H9 (cell line): ENCODE measurements around the gene POLR2J. TPM values are rescaled to one million over a fixed set of nuclear protein-coding genes. Genes with fewer than 3 reads are reported as not detected.
"Not testable (repeated sequence)": the region's sequence is repeated elsewhere in the genome, so short reads cannot be mapped to it uniquely, and the experiment has no call there.

Experiments used
- DNase-seq: peaks from one replicate; pipeline ENCODE4 v3.0.0-alpha.2; 2017
- H2AFZ ChIP-seq: one replicate; pipeline ENCODE4 v1.6.1; 2013; ENCODE audit warnings: mild to moderate bottlenecking, low read length, control low read depth, moderate library complexity
- H2AK5ac ChIP-seq: 2 replicates; pipeline ENCODE4 v1.6.1; 2013; ENCODE audit warnings: low read length, control low read depth, mixed read lengths; ENCODE audit not compliant: insufficient read length
- H2BK120ac ChIP-seq: one replicate; pipeline ENCODE4 v1.6.1; 2013; ENCODE audit warnings: low read depth, mild to moderate bottlenecking, low read length, control low read depth, inconsistent platforms; ENCODE audit not compliant: poor library complexity, severe bottlenecking
- H2BK12ac ChIP-seq: 2 replicates; pipeline ENCODE4 v1.6.1; 2013; ENCODE audit warnings: low read length, control low read depth, mixed read lengths, low read depth; ENCODE audit not compliant: insufficient read length
- H2BK15ac ChIP-seq: 2 replicates; pipeline ENCODE4 v1.6.1; 2013; ENCODE audit warnings: low read depth, low read length, control low read depth
- H2BK20ac ChIP-seq: one replicate; pipeline ENCODE4 v1.6.1; 2013; ENCODE audit warnings: low read depth, mild to moderate bottlenecking, low read length, control low read depth, inconsistent platforms; ENCODE audit not compliant: poor library complexity, severe bottlenecking
- H2BK5ac ChIP-seq: 2 replicates; pipeline ENCODE4 v1.6.1; 2013; ENCODE audit warnings: low read length, control low read depth, mixed read lengths; ENCODE audit not compliant: insufficient read length
- H3K14ac ChIP-seq: 2 replicates; pipeline ENCODE4 v1.6.1; 2013; ENCODE audit warnings: low read length, control low read depth; ENCODE audit not compliant: insufficient read depth
- H3K18ac ChIP-seq: 2 replicates; pipeline ENCODE4 v1.6.1; 2013; ENCODE audit warnings: low read depth, mild to moderate bottlenecking, mixed read lengths, low read length, control low read depth; ENCODE audit not compliant: insufficient read length
- H3K23ac ChIP-seq: 2 replicates; pipeline ENCODE4 v1.6.1; 2013; ENCODE audit warnings: low read length, control low read depth, mixed read lengths, low read depth; ENCODE audit not compliant: insufficient read length
- H3K23me2 ChIP-seq: 2 replicates; pipeline ENCODE4 v1.6.1; 2013; ENCODE audit warnings: low read depth, mild to moderate bottlenecking, mixed read lengths, low read length, control low read depth; ENCODE audit not compliant: insufficient read length, poor library complexity, severe bottlenecking
- H3K27ac ChIP-seq: 2 replicates; pipeline ENCODE4 v1.5.1; 2013; ENCODE audit warnings: low read length, control low read depth, mixed read lengths, low read depth; ENCODE audit not compliant: insufficient read length
- H3K27me3 ChIP-seq: 2 replicates; pipeline ENCODE4 v1.6.1; 2013; ENCODE audit warnings: low read length, control low read depth, inconsistent platforms; ENCODE audit not compliant: insufficient read depth
- H3K4ac ChIP-seq: 2 replicates; pipeline ENCODE4 v1.6.1; 2013; ENCODE audit warnings: low read depth, mild to moderate bottlenecking, control low read depth, inconsistent platforms, low read length, moderate library complexity
- H3K4me1 ChIP-seq: 2 replicates; pipeline ENCODE4 v1.6.1; 2013; ENCODE audit warnings: low read length, control low read depth, inconsistent platforms; ENCODE audit not compliant: insufficient read depth
- H3K4me2 ChIP-seq: 2 replicates; pipeline ENCODE4 v1.6.1; 2013; ENCODE audit warnings: low read length, control low read depth, mixed read lengths; ENCODE audit not compliant: insufficient read length, insufficient read depth
- H3K56ac ChIP-seq: 2 replicates; pipeline ENCODE4 v1.6.1; 2013; ENCODE audit warnings: low read depth, mild to moderate bottlenecking, mixed read lengths, low read length, control low read depth; ENCODE audit not compliant: insufficient read length
- H3K79me1 ChIP-seq: 2 replicates; pipeline ENCODE4 v1.6.1; 2013; ENCODE audit warnings: low read depth, mild to moderate bottlenecking, moderate library complexity, low read length, control low read depth, inconsistent platforms; ENCODE audit not compliant: insufficient read depth, poor library complexity, severe bottlenecking
- H3K79me2 ChIP-seq: 2 replicates; pipeline ENCODE4 v1.6.1; 2013; ENCODE audit warnings: low read length, control low read depth, inconsistent platforms; ENCODE audit not compliant: insufficient read depth
- H3K9ac ChIP-seq: 2 replicates; pipeline ENCODE4 v1.6.1; 2013; ENCODE audit warnings: low read length, control low read depth, mixed read lengths; ENCODE audit not compliant: insufficient read length; ENCODE audit errors: extremely low read depth
- H3K9me3 ChIP-seq: one replicate; pipeline ENCODE4 v1.6.1; 2013; ENCODE audit warnings: low read depth, low read length, inconsistent platforms; ENCODE audit not compliant: control insufficient read depth
- H3T11ph ChIP-seq: one replicate; pipeline ENCODE4 v1.6.1; 2013; ENCODE audit warnings: mild to moderate bottlenecking, low read length, control low read depth, inconsistent platforms
- H4K20me1 ChIP-seq: one replicate; pipeline ENCODE4 v1.6.1; 2013; ENCODE audit not compliant: control insufficient read depth, insufficient read length, insufficient read depth
- H4K5ac ChIP-seq: 2 replicates; pipeline ENCODE4 v1.6.1; 2013; ENCODE audit warnings: low read depth, mild to moderate bottlenecking, mixed read lengths, low read length, control low read depth; ENCODE audit not compliant: insufficient read length
- H4K8ac ChIP-seq: replicated peaks from 2 replicates; pipeline ENCODE4 v1.6.1; 2013; ENCODE audit warnings: low read length, control low read depth, mixed read lengths, low read depth; ENCODE audit not compliant: insufficient read length
- H4K91ac ChIP-seq: 2 replicates; pipeline ENCODE4 v1.6.1; 2013; ENCODE audit warnings: low read depth, mild to moderate bottlenecking, moderate library complexity, mixed read lengths, low read length, control low read depth; ENCODE audit not compliant: insufficient read length
- H3K27ac Mint-ChIP-seq, 3 experiments: 2 replicates in 2 of 3; 3 replicates in 1 of 3; pipeline ENCODE4 v1.8.0; 2020 to 2021; ENCODE audit warnings: mixed read lengths in 3 of 3, mild to moderate bottlenecking in 1 of 3, moderate library complexity in 1 of 3
- H3K27me3 Mint-ChIP-seq: 2 replicates; pipeline ENCODE4 v1.8.0; 2021; ENCODE audit warnings: low read depth, mild to moderate bottlenecking, moderate library complexity, mixed read lengths
- H3K36me3 Mint-ChIP-seq, 3 experiments: 2 replicates in 2 of 3; 3 replicates in 1 of 3; pipeline ENCODE4 v1.8.0; 2020 to 2021; ENCODE audit warnings: low read depth in 3 of 3, mixed read lengths in 3 of 3; ENCODE audit not compliant: insufficient read depth in 1 of 3
- H3K4me1 Mint-ChIP-seq, 2 experiments: 2 replicates each; pipeline ENCODE4 v1.8.0; 2020; ENCODE audit warnings: mixed read lengths in 2 of 2
- H3K4me3 Mint-ChIP-seq, 2 experiments: 2 replicates in 1 of 2; 3 replicates in 1 of 2; pipeline ENCODE4 v1.8.0; 2020 to 2021; ENCODE audit warnings: mild to moderate bottlenecking in 2 of 2, mixed read lengths in 2 of 2, moderate library complexity in 1 of 2
- H3K9me3 Mint-ChIP-seq, 2 experiments: 2 replicates in 1 of 2; 3 replicates in 1 of 2; pipeline ENCODE4 v1.8.0; 2020; ENCODE audit warnings: mild to moderate bottlenecking in 2 of 2, mixed read lengths in 2 of 2, moderate library complexity in 1 of 2
- WGBS: extraction: QIAGEN DNeasy Blood & Tissue Kit; methylation state at CpG from one replicate; pipeline ENCODE4 v1.1.7; 2013; ENCODE audit warnings: missing lambda C conversion rate, low lambda C conversion rate, mixed read lengths; ENCODE audit not compliant: insufficient read length; ENCODE audit errors: extremely low coverage; 5-methylcytosine and 5-hydroxymethylcytosine counted together
- total RNA-seq: library from RNA; stranded (reverse); gene quantifications from 2 replicates; pipeline ENCODE4 v1.2.1, GENCODE V29; 2021

POLR2J gene
- total RNA-seq, 1 experiment from 2014 or later = 58.5 TPM

DNA sequence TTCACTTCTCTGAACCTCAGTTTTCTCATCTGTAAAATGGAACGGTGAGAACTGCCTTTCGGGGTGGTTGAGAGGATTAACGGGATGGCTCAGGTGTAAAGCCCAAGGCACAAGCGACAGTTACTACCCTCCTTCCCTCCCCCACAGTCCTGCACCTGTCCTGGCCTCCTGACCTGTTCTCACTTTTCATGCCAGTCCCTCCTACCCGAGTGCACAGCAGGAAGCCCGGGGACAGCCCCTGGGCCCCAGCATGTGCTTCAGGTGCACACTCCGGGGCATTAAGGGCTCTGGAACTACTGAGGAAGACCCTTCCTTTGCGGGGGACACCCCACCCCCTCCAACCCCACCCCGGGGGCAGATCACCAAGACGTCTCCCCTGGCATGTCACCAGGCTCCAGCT lies 38.2 kb upstream of the POLR2J start:
- H3K27ac Mint-ChIP-seq, H3K9me3 Mint-ChIP-seq, DNase-seq, H3K27me3 Mint-ChIP-seq, H2BK12ac ChIP-seq, H3K4me2 ChIP-seq, H3K9ac ChIP-seq, H3K27me3 ChIP-seq, H3K4me1 Mint-ChIP-seq, H3K56ac ChIP-seq, H3K36me3 Mint-ChIP-seq, H3K27ac ChIP-seq, H3K23me2 ChIP-seq, H3K79me1 ChIP-seq, H2BK5ac ChIP-seq, H4K91ac ChIP-seq, H4K20me1 ChIP-seq, H3T11ph ChIP-seq, H3K18ac ChIP-seq, H3K79me2 ChIP-seq, H2BK20ac ChIP-seq, H3K9me3 ChIP-seq, H4K5ac ChIP-seq, H3K4me1 ChIP-seq, H2AFZ ChIP-seq, H3K4ac ChIP-seq, H2AK5ac ChIP-seq, H2BK15ac ChIP-seq, H2BK120ac ChIP-seq, H3K23ac ChIP-seq, H4K8ac ChIP-seq, H3K4me3 Mint-ChIP-seq, H3K14ac ChIP-seq: not testable (repeated sequence)
- WGBS = no CpG with 5 or more reads among the region's 10 CpGs

DNA sequence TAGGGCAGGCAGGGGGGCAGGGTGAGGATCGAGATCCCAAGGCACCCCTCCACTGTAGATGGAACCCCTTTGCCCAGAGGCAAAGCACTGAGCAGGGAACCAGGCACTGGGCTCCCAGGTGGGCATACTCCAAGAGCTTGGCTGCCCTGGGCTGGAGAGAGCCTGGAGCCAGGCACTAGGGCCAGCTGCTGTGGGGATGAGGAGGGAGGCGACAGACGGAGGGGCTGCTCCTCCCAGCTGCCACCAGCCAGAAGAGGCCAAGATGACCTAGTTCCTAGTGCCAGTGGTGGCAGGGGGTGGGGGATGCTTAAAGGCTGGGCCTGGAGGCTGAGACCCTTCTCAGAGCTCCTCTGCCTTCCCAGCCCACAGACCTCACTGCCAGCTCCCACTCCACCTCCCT lies 37.2 kb upstream of the POLR2J start:
- H2AK5ac ChIP-seq, H3K56ac ChIP-seq, H3K4me1 ChIP-seq, H3K23ac ChIP-seq, H3K9me3 Mint-ChIP-seq, H4K91ac ChIP-seq, H3K27ac Mint-ChIP-seq, H2BK120ac ChIP-seq, H3K4me2 ChIP-seq, H3K4me3 Mint-ChIP-seq, DNase-seq, H3K36me3 Mint-ChIP-seq, H2BK15ac ChIP-seq, H2BK5ac ChIP-seq, H3K4ac ChIP-seq, H2BK12ac ChIP-seq, H4K8ac ChIP-seq, H2BK20ac ChIP-seq, H3K79me1 ChIP-seq, H3K27ac ChIP-seq, H3K9me3 ChIP-seq, H3K18ac ChIP-seq, H3K4me1 Mint-ChIP-seq, H3K27me3 Mint-ChIP-seq, H3K79me2 ChIP-seq, H4K20me1 ChIP-seq, H3K27me3 ChIP-seq, H3K23me2 ChIP-seq, H2AFZ ChIP-seq, H3T11ph ChIP-seq, H3K14ac ChIP-seq, H3K9ac ChIP-seq, H4K5ac ChIP-seq: not testable (repeated sequence)
- WGBS = no CpG with 5 or more reads among the region's 3 CpGs
